Nephron (organoid): ENCODE results near the gene UBR4.

Experiments used
- H3K27ac Mint-ChIP-seq, 3 experiments: 2 replicates each; pipeline ENCODE4 v1.8.0; 2020; ENCODE audit warnings: mixed read lengths in 3 of 3, mild to moderate bottlenecking in 2 of 3, moderate library complexity in 1 of 3
- H3K27me3 Mint-ChIP-seq: 2 replicates; pipeline ENCODE4 v1.8.0; 2021; ENCODE audit warnings: low read depth, mild to moderate bottlenecking, moderate library complexity, mixed read lengths
- H3K36me3 Mint-ChIP-seq: 2 replicates; pipeline ENCODE4 v1.8.0; 2020; ENCODE audit warnings: low read depth, mixed read lengths
- H3K4me1 Mint-ChIP-seq: 2 replicates; pipeline ENCODE4 v1.8.0; 2020; ENCODE audit warnings: mixed read lengths
- H3K4me3 Mint-ChIP-seq, 3 experiments: 2 replicates each; pipeline ENCODE4 v1.8.0; 2020; ENCODE audit warnings: mild to moderate bottlenecking in 3 of 3, mixed read lengths in 3 of 3, moderate library complexity in 2 of 3
- H3K9me3 Mint-ChIP-seq: 2 replicates; pipeline ENCODE4 v1.8.0; 2020; ENCODE audit warnings: mixed read lengths
- TF ChIP-seq, protein P1 (sequence below), 3 experiments: fragments of 200-600 bp; sonication (generic); IDR thresholded peaks; one replicate each; pipeline ENCODE4 v1.5.0; 2021; ENCODE audit warnings: antibody characterized with exemption in 3 of 3; ENCODE audit not compliant: unreplicated experiment in 3 of 3

UBR4 gene

DNA sequence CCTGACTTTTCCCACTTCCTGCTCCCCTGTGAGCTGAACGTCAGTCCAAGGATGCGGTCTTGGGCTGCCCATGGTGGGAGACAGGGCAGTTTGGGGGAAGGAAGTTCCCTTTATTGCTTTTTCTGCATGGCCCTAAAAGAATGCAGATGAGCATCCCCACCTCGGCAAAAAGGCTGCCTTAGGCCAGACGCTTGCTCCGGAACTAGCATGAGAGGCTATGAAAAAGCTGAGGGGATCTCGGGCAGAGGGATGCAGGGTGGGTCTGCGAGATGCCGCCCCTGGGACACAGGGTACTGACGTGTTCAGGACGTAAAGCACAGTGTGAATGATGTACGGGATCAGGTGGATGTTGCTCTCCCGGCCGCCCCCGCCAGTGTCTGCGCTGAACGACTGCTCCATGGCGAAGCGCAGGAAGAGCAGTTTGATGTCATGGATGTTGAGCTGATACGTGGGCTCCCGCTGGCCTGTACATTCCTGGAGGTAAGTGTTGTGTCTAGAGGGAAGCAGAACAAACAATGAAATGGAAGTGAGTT is 125.8 kb downstream of the UBR4 start:
- H3K27me3 Mint-ChIP-seq = no peaks in the 10 kb centered on the region
- H3K4me1 Mint-ChIP-seq = peaks cover 8% of the 10 kb centered on the region
- no peaks in the 10 kb centered on the region for H3K9me3 Mint-ChIP-seq
- no peak overlapping the region for H3K4me3 Mint-ChIP-seq
- TF ChIP-seq, protein P1, sequence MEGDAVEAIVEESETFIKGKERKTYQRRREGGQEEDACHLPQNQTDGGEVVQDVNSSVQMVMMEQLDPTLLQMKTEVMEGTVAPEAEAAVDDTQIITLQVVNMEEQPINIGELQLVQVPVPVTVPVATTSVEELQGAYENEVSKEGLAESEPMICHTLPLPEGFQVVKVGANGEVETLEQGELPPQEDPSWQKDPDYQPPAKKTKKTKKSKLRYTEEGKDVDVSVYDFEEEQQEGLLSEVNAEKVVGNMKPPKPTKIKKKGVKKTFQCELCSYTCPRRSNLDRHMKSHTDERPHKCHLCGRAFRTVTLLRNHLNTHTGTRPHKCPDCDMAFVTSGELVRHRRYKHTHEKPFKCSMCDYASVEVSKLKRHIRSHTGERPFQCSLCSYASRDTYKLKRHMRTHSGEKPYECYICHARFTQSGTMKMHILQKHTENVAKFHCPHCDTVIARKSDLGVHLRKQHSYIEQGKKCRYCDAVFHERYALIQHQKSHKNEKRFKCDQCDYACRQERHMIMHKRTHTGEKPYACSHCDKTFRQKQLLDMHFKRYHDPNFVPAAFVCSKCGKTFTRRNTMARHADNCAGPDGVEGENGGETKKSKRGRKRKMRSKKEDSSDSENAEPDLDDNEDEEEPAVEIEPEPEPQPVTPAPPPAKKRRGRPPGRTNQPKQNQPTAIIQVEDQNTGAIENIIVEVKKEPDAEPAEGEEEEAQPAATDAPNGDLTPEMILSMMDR (IDR thresholded peaks at IDR 0.05; ENCODE audit: unreplicated experiment in 3 of 3) = no peak
- no peak overlapping the region for H3K27ac Mint-ChIP-seq
- peaks cover 78% of the 10 kb centered on the region for H3K36me3 Mint-ChIP-seq

DNA sequence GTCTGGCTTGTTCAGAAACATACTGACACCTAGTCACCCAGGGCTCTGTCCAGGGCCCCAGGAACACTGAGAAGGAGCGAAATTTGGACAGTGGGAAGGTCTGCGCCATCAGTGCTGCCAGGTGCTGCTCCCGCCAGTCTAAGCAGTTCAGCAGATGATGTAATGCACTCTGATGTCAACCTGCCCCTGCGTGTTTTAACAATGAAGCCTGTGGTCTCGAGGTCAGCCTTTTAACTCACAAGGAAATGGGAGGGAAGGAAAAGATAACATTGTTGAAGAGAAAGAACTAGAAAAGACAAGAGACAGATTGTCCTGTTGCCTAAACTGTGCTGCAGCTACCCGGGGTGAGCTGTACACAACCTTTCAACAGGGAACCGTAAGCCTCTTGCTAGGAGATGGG is 127.0 kb downstream of the UBR4 start:
- H3K36me3 Mint-ChIP-seq = peaks cover 72% of the 10 kb centered on the region
- H3K27me3 Mint-ChIP-seq = no peaks in the 10 kb centered on the region
- no peak overlapping the region for H3K27ac Mint-ChIP-seq
- peaks cover 9% of the 10 kb centered on the region for H3K4me1 Mint-ChIP-seq
- no peak overlapping the region for H3K4me3 Mint-ChIP-seq
- no peaks in the 10 kb centered on the region for H3K9me3 Mint-ChIP-seq
- TF ChIP-seq, protein P1 (IDR thresholded peaks at IDR 0.05; ENCODE audit: unreplicated experiment in 3 of 3) = no peak

DNA sequence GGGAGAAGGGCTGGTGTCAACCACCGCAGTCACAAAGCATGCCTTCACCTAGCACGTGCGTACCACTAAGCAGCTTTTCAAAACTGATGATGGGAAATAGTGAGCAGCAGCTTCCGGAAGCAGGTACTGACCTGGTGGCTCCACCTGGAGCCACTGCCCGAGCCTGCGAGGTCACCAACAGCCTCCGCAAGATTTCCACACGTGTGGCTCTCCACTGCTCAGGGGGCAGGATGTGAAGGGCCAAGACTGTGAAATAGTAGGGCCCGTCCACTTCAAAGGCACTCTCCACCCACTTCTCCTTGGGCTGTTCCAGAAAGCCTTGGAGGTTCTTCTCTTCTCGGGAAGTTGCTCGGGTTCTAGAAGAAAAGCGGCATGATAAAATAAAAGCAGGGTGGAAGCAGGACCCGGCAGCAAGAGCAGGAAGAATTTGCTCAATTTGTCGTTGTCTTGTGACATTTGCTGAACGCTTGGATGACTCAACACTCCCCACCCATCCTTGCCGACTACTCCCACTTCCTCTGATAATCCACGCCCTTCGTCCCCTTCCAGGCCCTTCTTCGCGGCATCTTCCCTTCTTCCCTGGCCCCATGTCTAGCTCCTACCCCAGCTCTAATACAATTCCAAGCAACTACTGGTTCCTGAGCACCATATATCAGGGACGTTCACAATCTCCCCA is 128.7 kb downstream of the UBR4 start:
- H3K4me3 Mint-ChIP-seq = no peak overlapping the region
- no peaks in the 10 kb centered on the region for H3K9me3 Mint-ChIP-seq
- TF ChIP-seq, protein P1 (IDR thresholded peaks at IDR 0.05; ENCODE audit: unreplicated experiment in 3 of 3) = no peak
- H3K27ac Mint-ChIP-seq = peak overlapping the region in 1 of 3 experiments; percentile 60
- H3K36me3 Mint-ChIP-seq = peaks cover 73% of the 10 kb centered on the region
- H3K27me3 Mint-ChIP-seq = no peaks in the 10 kb centered on the region
- peaks cover 9% of the 10 kb centered on the region for H3K4me1 Mint-ChIP-seq

DNA sequence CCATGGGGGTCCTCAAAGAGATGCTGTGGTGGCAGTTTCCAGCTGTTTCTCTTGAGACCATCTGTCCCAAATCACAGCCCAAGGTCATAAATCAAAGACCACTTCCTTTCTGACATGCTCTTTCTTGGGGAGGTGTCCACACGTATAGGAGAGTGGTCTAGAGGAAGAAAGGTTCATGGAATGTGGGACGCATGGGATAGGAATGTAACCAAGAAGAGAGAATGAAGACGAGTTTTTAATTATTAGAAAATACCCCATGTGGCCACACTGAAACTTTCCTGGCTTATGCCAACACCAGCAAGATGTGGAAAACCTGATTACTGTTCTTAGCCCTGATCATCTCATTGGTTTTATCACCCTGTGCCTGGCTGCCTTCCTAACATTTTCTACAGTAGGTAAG is 129.3 kb downstream of the UBR4 start:
- H3K4me1 Mint-ChIP-seq = peaks cover 9% of the 10 kb centered on the region
- H3K4me3 Mint-ChIP-seq = no peak overlapping the region
- H3K36me3 Mint-ChIP-seq = peaks cover 79% of the 10 kb centered on the region
- TF ChIP-seq, protein P1 (IDR thresholded peaks at IDR 0.05; ENCODE audit: unreplicated experiment in 3 of 3) = no peak
- no peaks in the 10 kb centered on the region for H3K9me3 Mint-ChIP-seq
- peak overlapping the region; percentile 75 to 93 (median 87) for H3K27ac Mint-ChIP-seq
- H3K27me3 Mint-ChIP-seq = no peaks in the 10 kb centered on the region

DNA sequence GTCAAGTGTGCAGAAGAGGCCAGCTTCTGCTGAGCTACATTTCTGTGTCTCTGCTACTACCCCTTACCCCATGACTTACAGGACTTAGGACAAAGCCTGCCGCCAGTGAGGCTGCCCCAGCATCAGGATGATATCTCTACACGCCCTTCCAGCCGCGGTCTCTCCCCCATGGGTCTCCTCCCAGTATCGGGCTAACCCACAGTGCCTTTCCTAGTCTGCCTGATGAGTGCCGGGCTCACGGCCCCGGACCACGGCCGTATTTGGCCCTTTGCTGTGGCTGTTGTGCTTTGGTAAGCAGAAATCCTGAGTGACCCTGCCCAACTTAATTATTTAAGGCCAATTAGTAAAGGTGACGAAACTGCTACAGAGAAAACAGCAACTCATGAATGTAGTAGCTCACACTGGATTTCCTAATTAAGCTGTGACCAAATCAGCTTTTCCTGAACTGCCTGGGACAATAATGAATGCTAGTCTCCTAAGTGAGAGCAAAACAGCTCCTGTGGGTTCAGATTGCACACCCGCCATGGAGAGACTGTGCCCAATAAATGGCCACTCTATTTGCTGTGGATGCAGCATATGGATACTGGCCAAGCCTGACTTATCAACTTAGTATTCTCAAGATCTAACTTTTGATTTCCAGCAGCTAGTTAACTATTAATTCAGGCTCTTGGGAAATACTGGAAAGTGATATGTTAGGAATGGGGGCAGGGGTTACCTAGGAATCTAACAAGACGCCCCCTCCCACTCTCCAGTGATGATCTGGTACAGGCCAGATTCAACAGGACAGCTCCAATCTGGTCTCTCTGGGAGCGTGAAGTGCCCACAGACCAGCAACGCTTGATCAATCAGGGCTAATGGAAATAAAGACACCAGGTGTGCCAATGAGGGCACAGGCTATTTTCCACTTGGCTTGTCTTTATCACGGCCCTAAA is 130.3 kb downstream of the UBR4 start:
- peak overlapping the region; percentile 75 to 93 (median 87) for H3K27ac Mint-ChIP-seq
- peaks cover 9% of the 10 kb centered on the region for H3K4me1 Mint-ChIP-seq
- no peaks in the 10 kb centered on the region for H3K27me3 Mint-ChIP-seq
- H3K36me3 Mint-ChIP-seq = peaks cover 85% of the 10 kb centered on the region
- TF ChIP-seq, protein P1 (IDR thresholded peaks at IDR 0.05; ENCODE audit: unreplicated experiment in 3 of 3) = no peak
- no peak overlapping the region for H3K4me3 Mint-ChIP-seq
- H3K9me3 Mint-ChIP-seq = no peaks in the 10 kb centered on the region
